AG09309 (cell line): Measurements from ENCODE around the gene PADI4.

Experiments
- DNase-seq: peaks from one replicate; pipeline ENCODE4 v3.0.0-alpha.2; 2010; ENCODE audit warnings: low read depth
- H3K4me3 ChIP-seq: 2 replicates; pipeline ENCODE4 v1.5.1; 2011; ENCODE audit warnings: mild to moderate bottlenecking, low read depth, low read length, moderate library complexity; ENCODE audit not compliant: control insufficient read depth
- CTCF ChIP-seq: IDR thresholded peaks from 2 replicates; pipeline ENCODE4 v1.5.1; 2011; ENCODE audit warnings: mild to moderate bottlenecking, low read depth, low read length, inconsistent platforms; ENCODE audit not compliant: insufficient read depth, control insufficient read depth; ENCODE audit errors: missing control alignments

The PADI4 gene

GRCh38 chr1:17281775-17282181 is 26.2 kb upstream of the PADI4 start:
- no peak overlapping the region for H3K4me3 ChIP-seq
- TF ChIP-seq CTCF: no peak
- DNase-seq: no peak

- TF ChIP-seq CTCF: no peak
- H3K4me3 ChIP-seq: no peak overlapping the region
- no peak for DNase-seq
Observed at GRCh38 chr1:17282836-17283235, 25.2 kb upstream of the PADI4 start.

- no peak for DNase-seq
- TF ChIP-seq CTCF: no peak
Observed at GRCh38 chr1:17286646-17287045, 21.4 kb upstream of the PADI4 start.

GRCh38 chr1:17287130-17287776 is 20.7 kb upstream of the PADI4 start:
- peak; percentile 59 for DNase-seq
- no peak for TF ChIP-seq CTCF
- H3K4me3 ChIP-seq: no peak overlapping the region

More at GRCh38 chr1:17286646-17287045, 21.4 kb upstream of the PADI4 start:
- H3K4me3 ChIP-seq: no peak overlapping the region

GRCh38 chr1:17289721-17290120 is 18.3 kb upstream of the PADI4 start:
- DNase-seq: peak; percentile 21
- H3K4me3 ChIP-seq: no peak overlapping the region
- TF ChIP-seq CTCF: no peak

- no peak overlapping the region for H3K4me3 ChIP-seq
- TF ChIP-seq CTCF: no peak
- DNase-seq: no peak
Observed at GRCh38 chr1:17290553-17290952, 17.4 kb upstream of the PADI4 start.
